Measurements from ENCODE around the gene DRD1.
"Not testable (repeated sequence)": the region's sequence is repeated elsewhere in the genome, so short reads cannot be mapped to it uniquely, and the experiment has no call there.

Gene DRD1

DNA sequence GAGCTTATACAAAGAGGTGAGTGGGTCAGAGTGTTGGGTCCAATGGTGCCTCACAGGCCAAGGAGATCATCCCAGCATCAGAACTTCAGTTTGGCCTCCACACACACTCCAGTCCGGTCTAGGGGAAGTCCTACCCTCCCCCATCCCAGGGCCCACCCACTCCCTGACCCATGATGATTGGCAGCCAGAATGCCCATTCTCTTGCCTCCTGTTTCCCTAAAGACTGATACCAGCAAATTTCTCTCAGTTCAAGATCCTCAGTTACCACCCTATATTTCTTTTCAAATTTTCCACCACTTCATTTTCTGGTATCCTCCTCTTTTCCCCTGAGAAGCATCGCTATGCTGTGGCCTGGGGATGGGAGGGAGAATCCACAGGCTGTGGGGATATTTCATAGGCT lies 21.9 kb downstream of the DRD1 start:
- DNase-seq: no peak

DNA sequence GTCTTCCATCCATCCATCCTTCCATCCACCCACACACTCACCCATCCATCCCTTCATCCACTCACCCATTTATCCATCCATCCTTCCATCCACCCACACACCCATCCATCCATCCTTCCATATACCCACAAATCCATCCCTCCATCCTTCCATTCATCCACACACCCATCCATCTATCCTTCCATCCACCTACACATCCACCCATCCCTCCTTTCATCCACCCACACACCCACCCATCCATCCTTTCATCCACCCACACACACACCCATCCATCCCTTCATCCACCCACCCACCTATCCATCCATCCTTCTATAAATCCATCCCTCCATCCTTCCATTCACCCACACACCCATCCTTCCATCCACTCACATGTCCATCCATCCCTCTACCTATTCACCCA lies 23.6 kb downstream of the DRD1 start:
- DNase-seq: no peak

DNA sequence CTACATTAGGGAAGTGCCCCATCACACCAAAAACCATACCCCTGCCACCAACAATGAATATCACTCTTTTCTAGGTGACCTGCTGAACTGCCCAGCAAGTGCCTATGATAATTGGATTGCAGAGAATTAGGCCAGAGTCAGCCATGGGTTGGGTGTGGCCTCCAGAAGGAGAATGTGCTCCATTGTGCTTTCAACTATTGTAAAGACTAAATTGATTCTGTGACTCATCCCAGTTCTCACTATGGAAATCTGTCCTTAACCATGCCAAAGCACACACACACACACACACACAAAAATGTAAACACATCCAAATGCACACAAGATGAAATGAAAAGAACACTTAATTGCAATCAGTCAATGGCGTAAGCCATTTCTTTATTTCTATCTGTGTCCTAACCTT lies 25.7 kb downstream of the DRD1 start:
- no peak for DNase-seq

DNA sequence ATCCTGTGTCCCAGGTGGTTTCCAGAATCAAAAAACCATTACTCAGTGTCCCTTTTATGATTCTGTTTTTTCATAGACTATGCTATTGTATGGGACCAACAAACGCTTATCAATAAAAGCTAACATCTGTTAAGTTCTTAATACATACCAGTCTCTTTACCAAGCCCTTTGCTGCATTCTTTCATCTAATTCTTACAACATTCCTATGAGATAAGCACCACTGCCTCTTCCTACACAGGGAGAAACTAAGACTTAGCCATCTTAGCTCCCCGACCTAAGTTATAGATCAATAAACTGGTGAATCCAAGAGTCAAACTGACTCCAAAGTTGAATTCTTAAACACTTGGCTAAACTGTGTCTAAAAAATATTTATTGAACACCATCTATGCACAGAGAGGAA lies 26.6 kb downstream of the DRD1 start:
- no peak for DNase-seq

GRCh38 chr5:175415303-175415702 lies 28.7 kb downstream of the DRD1 start:
- DNase-seq: no peak

- no peak for DNase-seq
Observed at GRCh38 chr5:175410926-175411325, 33.1 kb downstream of the DRD1 start.

DNA sequence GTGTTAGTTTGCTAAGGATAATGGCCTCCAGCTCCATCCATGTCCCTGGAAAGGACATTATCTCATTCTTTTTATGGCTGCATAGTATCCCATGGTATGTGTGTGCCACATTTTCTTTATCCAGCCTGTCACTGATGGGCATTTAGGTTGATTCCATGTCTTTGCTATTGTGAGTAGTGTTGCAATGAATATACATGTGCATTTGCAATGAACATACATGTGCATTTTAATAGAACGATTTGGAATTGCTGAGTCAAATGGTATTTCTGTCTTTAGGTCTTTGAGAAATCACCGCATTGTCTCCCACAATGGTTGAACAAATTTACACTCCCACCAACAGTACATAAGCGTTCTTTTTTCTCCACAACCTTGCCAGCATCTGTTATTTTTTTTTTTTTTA lies 37.7 kb downstream of the DRD1 start:
- DNase-seq: no peak

DNA sequence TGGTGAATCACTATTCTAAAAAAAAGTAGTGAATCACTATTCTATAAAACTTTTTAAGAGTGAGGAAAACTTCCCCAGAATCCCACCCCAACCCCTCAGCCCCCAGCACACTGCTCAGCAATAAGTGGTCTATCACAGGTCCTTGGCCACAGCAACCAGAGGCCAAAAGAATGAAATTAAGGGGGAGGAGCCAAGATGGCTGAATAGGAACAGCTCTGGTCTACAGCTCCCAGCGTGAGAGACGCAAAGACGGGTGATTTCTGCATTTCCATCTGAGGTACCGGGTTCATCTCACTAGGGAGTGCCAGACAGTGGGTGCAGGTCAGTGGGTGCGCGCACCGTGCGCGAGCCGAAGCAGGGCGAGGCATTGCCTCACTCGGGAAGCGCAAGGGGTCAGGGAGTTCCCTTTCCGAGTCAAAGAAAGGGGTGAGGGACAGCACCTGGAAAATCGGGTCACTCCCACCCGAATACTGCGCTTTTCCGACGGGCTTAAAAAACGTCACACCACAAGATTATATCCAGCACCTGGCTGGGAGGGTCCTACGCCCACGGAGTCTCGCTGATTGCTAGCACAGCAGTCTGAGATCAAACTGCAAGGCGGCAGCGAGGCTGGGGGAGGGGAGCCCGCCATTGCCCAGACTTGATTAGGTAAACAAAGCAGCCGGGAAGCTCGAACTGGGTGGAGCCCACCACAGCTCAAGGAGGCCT lies 46.2 kb downstream of the DRD1 start:
- not testable (repeated sequence) for DNase-seq

GRCh38 chr5:175395430-175395829 lies 48.6 kb downstream of the DRD1 start:
- DNase-seq: not testable (repeated sequence)

GRCh38 chr5:175394601-175395000 lies 49.4 kb downstream of the DRD1 start:
- no peak for DNase-seq

GRCh38 chr5:175393897-175394296 lies 50.1 kb downstream of the DRD1 start:
- DNase-seq: no peak

DNA sequence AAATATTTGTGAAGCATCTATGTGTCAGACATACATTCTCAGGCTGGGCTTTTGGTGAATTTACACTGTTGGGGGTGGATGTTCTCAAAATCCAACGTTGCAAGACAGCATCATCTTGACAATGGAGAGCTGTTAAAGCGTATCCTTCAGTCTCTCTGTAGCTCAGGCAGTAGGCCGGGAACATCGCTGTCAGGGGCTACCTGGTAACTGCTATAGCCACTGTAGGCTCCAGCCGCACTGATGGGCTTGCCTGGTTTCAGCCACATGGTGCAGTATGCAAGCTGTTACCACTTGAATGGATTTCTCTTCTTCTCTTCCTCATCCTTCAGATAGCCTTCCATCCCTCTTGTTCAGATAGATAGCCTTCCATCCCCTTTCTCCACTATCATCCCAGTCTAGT lies 51.7 kb downstream of the DRD1 start:
- DNase-seq: no peak

DNA sequence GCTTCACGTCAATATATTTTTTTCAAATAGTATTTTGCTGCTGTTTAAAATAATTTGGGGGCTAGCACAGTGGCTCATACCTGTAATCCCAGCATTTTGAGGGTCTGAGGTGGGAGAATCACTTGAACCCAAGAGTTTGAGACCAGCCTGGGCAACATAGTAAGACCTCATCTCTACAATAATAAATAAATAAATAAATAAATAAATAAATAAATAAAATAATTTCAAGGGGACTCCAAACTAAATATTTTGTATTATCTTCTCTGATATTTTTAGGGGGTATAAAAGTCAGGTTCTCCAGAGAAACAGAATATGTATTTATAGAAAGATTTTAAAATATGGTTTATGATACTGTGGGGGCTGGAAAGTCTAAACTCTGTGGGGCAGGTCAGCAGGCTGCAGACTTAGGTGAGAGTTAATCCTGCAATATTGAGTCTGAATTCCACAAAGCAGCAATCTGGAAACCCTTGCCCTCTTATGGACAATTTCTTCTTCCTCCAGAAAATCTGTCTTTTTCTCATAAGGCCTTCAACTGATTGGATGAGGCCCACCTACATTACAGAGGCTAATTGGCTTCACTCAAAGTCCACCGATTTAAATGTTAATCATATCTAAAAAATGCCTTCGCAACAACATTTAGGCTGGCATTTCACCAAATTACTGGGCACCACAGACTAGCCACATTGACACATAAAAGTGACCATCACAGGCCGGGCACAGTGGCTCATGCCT lies 53.5 kb downstream of the DRD1 start:
- DNase-seq: no peak

Data from hematopoietic multipotent progenitor cell treated with erythropoietin and hydrocortisone succinate and interleukin-3 and kit ligand, for 4 days (in vitro differentiated cells).